WTC11 (cell line): ENCODE measurements around the gene NME5.

Experiments used
- CREM ChIP-seq: sonication (generic); formaldehyde crosslinking; IDR thresholded peaks from 2 replicates; pipeline ENCODE4 v1.8.1; 2022; ENCODE audit warnings: mild to moderate bottlenecking, missing genetic modification reagents, moderate library complexity
- ZNF263 ChIP-seq: sonication (generic); formaldehyde crosslinking; IDR thresholded peaks from 2 replicates; pipeline ENCODE4 v1.8.1; 2022; ENCODE audit warnings: low read depth, mild to moderate bottlenecking, moderate library complexity, missing genetic modification reagents
- TF ChIP-seq, protein P1 (sequence below): sonication (generic); formaldehyde crosslinking; IDR thresholded peaks from 2 replicates; pipeline ENCODE4 v1.8.0; 2023; ENCODE audit warnings: missing genetic modification reagents, mild to moderate bottlenecking, borderline replicate concordance
- TF ChIP-seq, protein P2 (sequence below): fragments of 200-600 bp; IDR thresholded peaks from 2 replicates; pipeline ENCODE4 v1.8.0; 2022; ENCODE audit warnings: antibody characterized with exemption

DNA sequence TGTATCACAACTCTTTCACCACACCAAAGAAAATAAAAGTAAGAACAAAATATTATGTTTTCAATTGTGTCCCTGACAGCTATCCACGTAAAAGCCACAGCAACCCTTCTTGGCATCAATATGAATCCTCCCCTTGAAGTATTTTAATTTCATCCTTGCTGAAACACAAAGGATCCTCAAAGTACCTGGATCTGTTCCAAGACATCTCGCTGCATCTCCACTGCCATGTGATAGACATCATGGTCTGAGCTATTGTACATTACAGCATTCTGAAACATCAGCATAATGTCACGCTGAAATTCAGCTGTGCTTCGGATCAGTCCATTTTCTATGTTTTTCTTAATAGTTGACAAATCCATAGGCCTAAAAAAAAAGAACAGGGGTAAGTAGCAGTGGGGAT is 21.5 kb upstream of the NME5 start:
- TF ChIP-seq ZNF263 (CRISPR knock-in tag) = no peak
- TF ChIP-seq, protein P1, sequence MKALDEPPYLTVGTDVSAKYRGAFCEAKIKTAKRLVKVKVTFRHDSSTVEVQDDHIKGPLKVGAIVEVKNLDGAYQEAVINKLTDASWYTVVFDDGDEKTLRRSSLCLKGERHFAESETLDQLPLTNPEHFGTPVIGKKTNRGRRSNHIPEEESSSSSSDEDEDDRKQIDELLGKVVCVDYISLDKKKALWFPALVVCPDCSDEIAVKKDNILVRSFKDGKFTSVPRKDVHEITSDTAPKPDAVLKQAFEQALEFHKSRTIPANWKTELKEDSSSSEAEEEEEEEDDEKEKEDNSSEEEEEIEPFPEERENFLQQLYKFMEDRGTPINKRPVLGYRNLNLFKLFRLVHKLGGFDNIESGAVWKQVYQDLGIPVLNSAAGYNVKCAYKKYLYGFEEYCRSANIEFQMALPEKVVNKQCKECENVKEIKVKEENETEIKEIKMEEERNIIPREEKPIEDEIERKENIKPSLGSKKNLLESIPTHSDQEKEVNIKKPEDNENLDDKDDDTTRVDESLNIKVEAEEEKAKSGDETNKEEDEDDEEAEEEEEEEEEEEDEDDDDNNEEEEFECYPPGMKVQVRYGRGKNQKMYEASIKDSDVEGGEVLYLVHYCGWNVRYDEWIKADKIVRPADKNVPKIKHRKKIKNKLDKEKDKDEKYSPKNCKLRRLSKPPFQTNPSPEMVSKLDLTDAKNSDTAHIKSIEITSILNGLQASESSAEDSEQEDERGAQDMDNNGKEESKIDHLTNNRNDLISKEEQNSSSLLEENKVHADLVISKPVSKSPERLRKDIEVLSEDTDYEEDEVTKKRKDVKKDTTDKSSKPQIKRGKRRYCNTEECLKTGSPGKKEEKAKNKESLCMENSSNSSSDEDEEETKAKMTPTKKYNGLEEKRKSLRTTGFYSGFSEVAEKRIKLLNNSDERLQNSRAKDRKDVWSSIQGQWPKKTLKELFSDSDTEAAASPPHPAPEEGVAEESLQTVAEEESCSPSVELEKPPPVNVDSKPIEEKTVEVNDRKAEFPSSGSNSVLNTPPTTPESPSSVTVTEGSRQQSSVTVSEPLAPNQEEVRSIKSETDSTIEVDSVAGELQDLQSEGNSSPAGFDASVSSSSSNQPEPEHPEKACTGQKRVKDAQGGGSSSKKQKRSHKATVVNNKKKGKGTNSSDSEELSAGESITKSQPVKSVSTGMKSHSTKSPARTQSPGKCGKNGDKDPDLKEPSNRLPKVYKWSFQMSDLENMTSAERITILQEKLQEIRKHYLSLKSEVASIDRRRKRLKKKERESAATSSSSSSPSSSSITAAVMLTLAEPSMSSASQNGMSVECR (CRISPR knock-in tag) = no peak
- TF ChIP-seq, protein P2, sequence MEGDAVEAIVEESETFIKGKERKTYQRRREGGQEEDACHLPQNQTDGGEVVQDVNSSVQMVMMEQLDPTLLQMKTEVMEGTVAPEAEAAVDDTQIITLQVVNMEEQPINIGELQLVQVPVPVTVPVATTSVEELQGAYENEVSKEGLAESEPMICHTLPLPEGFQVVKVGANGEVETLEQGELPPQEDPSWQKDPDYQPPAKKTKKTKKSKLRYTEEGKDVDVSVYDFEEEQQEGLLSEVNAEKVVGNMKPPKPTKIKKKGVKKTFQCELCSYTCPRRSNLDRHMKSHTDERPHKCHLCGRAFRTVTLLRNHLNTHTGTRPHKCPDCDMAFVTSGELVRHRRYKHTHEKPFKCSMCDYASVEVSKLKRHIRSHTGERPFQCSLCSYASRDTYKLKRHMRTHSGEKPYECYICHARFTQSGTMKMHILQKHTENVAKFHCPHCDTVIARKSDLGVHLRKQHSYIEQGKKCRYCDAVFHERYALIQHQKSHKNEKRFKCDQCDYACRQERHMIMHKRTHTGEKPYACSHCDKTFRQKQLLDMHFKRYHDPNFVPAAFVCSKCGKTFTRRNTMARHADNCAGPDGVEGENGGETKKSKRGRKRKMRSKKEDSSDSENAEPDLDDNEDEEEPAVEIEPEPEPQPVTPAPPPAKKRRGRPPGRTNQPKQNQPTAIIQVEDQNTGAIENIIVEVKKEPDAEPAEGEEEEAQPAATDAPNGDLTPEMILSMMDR = no peak
- no peak for TF ChIP-seq CREM (CRISPR knock-in tag)
